Superior temporal gyrus (tissue), 1 donor: ENCODE measurements around the gene WDR3.

Source experiments
- DNase-seq: peaks from one replicate; pipeline ENCODE4 v3.0.0-alpha.2; 2016; ENCODE audit errors: extremely low spot score

Gene WDR3

DNA sequence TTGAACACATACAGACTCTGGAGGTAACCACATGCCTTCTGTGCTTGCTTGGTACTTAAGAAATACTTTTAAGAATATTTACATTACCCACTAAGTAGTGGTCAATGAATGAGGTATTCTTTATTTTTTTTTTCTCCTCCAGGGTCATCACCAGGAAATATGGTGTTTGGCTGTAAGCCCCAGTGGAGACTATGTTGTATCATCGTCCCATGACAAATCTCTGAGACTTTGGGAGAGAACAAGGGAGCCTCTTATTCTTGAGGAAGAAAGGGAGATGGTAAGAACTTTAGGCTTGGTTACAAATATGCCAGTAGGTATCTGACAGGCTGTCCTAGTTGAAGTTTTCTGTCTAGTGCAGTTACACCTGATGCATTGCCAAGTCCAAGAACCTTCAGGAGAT, 22.8 kb downstream of the WDR3 start:
- no peak for DNase-seq

DNA sequence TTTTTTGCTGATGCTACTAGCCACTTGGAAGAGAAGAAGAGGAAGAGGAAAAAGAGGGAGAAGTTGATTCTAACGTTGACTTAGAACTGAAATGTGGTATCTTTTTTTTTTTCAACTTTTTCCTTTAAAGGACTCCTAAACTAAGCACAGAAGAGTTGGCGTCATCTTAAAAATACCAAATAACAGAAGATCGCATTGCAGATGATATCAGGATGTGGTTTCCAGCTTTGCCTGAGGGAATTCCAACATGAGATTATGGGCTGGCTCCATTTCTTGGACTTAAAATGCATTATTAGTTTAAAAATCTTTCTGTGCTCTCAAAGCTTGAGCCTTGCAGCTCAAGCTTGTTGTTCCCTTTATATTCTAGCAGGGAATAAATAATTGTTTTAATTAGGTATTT, 29.8 kb downstream of the WDR3 start:
- DNase-seq, result no peak

DNA sequence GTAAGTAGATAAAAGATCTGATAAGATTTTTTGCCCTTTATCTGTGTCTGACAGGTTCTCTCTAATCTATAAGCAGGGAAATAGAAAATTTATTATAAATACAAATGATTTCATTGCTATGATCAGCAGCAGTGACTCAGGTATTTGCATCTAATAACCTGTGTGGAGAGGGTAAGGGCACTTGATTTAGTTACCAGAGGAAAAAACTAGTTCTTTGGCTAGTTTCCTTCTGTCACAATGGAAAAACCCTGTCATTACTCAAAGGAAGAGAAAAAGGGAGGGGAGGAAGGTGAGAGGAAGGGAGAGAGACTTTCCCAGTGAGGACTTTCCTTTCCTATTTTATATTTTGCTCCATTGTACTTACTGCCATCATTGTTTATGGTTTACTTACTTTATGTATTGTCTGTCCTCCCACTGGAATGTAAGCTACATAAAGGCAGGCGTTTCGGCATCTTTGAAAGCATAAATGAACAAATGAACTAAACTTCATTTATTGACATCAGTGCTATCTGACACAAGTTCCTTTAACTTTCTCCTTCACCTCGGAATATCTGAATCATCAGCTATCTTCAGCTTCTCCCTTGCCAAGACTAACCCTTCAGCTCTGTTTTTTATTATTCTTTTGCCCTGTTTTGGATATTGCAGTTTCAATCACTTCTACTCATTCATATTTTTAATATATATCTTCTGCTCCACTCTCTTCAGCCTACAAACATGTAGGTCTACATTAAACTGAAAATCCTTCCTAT, 34.9 kb downstream of the WDR3 start:
- DNase-seq, result no peak

DNA sequence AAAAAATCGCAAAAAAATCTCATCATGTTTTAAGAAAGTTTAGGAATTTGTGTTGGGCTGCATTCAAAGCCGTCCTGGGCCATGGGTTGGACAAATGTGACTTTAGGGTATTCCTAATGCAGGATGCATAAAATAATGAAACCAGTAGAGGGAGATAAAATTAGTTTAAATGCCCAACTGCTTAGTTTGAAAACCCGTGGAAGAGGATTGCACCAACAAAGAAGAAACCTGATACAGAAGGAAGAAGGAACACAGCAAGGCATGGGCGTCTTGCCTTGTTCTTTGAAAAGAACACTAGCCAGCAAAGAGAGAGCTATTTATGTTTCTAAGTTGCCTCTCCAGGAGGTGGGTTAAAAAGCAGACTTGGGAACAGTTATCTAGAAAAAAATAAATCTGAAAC, 37.9 kb downstream of the WDR3 start:
- no peak for DNase-seq

DNA sequence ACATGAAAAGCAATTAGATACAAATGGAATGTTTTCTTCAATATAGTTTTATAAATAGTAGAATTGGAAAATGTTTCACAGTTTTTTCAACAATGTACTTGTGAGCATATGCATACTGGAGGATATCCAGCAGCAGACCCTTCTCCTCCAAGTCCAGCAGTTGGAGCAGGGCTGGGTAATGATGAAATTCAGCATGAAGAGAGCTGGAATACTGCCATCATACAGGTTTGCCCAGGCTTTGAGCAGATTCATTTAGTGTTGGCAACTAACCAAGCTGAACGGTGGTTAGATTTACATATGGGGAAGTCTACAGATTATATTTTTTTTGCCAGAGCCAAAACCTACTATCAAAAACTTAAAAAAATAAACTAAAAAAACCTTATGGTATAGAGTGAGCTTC, 38.3 kb downstream of the WDR3 start:
- DNase-seq, result peak; percentile 30

DNA sequence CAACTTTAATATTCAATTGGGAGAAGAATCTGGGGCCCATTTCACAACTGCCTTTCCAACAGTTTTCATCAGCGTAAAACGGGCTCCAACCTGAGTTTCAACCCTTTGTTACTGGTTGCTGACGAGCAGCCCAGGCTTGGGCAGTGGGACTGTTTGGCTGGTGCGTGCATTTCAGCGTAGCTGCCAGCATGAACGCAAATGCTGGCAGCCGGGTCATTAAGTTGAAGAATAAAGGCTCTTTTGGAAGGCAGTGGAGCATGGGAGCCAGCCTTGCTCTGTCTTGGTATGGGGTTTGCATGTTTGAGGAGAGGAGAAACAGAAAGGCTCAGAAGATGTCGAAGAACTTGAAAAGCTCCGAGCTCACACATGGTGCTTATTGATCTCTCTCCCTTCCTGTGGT, 40.7 kb downstream of the WDR3 start:
- no peak for DNase-seq

DNA sequence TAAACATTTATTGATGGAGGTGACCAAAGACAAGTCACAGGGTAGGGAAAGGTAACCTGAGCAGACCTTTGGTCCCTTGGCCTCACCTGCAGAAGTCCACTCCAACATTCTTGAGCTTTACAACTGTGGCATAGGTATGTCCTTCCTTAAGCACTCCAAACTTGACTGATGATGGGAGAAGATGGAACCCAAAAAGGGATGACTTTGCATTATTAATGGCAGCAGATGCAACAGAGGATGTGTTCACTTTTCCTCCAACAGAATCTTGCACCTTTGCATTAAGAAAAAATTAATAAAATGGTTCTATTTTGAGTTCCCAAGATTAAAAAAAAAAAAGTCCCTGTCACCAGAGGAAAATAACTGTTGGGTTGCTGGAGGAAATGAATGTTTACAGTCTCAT, 42.2 kb downstream of the WDR3 start:
- no peak for DNase-seq

DNA sequence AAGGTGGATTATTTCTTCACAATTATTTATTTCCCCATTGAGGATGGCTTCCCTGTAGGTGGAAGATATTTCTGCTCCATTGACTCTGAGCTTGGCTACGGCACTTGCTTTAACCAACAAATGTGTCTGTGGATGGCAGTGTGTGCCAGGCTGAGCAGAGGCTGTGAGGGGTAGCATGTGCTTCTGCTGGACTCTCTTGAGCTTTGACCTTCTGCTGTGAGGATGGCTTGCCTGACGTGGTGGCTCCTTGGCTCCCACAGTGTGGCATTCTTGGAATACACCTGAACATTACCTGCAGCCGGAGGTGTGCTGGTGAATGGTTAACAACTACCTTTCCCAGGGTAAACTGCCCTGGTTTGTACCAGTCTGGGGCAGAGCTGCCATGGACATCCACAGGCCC, 46.8 kb downstream of the WDR3 start:
- no peak for DNase-seq

DNA sequence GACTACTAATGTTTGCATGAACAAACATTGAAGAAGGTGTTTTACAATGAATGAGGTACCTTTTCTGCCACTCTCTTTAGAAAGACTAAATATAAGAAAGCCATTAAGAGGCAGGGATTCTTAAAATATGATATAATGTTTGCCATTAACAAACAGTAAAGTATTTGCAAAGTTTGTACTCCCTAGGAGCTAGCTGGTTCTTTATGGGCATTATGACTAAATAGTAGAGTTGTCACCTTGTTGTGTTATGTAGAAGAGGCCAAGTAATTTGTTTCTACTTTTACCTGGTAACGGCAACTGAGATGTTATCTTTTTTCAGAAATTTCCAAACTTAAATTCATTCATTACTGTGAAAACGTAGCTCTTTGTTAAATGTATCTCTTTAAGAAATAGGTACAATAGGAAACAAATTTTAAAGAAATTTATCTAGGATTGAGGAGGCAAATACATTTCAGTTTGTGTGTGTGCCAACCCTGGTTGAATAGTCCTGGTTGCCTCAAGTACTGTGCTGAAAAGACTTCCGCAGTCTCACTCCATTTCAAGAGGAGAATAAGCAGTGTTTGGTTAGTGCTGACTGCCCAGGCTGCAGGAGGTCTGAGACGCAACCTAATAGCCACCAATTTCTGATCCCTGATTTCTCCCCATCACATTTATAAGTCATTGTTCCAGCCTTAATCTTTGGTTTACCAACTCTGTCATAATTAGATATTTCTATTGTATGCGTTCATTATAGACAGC, 52.1 kb downstream of the WDR3 start:
- no peak for DNase-seq

DNA sequence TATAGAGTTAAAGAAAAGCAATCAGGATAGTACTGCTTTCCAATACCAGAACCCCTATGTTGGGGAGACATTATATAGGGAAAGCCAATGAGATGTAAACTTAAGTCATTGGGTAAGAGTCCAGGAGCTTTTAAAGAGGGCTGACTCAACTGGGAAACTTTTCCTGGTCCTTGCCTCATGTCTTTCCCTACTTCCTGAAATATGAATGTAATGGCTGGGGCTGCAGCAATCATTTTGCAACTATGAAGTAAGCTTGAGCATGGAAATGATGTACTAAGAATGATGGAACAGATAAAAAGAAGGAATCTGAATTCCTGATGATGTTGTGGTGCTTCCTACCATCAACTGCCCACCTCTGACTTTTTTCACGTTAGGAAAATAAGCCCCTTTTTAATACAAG, 55.7 kb downstream of the WDR3 start:
- DNase-seq, result no peak

DNA sequence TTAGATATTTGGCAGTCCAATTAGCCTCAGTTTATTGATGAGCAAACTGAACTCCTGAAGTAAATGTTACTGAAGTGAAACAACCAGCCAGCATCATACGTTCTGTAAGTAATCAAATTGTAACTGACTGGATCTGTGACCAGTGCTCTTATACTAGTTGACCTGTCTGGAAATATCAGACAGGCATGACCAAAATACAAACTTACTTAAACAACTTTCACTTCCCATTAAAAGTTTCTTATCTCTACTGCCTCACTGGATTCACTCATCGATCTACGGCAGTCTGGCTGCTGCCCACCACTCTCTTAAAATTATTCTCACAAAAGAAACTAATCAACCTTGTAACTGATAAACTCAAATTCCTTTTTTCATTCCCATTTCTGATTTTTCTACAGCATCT, 56.4 kb downstream of the WDR3 start:
- no peak for DNase-seq

DNA sequence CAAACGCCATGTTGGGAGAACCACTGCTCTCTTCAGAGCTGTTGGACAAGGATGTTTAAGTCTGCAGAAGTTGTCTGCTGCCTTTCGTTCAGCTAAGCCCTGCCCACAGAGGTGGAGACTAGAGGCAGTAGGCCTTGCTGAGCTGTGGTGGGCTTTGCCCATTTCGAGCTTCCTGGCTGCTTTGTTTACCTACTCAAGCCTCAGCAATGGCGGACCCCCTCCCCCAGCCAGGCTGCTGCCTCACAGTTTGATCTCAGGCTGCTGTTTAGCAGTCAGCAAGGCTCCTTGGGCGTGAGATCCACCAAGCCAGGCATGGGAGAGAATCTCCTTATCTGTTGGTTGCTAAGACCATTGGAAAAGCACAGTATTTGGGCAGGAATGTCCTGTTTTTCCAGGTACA, 74.8 kb downstream of the WDR3 start:
- DNase-seq, result no peak

DNA sequence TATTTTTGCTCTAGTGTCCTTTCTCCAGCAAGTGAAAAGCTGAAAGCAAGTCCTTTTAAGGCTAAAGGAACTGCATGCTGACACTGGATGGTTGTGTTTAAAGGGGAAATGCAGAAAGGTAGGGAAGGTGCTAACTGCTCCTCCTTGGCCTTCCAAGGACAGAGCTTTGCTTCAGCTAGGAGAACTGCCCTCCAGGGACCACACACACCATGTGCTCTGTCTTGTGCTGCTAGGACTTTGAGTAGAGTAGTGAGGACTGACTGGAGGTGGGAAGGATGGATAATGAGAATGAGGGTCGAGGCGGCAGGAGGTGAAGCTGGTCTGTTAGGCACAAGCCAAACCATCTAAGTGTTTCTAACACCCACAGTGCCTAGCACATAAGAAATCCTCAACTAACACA, 77.9 kb downstream of the WDR3 start:
- DNase-seq, result no peak

DNA sequence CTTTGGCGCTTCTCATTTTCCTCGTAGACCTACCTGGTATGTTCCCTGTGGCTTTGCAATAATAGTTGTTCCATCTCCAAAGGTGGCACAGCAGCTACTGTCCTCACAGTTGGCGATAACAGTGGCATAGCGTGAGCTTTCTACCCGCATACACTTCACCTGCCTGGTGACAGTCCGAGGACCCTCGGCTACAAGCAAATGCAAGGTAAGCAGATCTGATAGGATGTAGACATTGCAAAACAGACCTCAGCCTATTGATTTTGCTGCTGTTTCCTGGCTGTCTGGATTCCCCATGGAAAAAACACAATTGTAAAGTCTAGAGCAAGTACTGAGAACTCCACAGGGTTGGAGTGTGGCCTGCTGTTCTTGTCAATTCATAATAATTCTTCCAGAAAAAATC, 78.5 kb downstream of the WDR3 start:
- no peak for DNase-seq

DNA sequence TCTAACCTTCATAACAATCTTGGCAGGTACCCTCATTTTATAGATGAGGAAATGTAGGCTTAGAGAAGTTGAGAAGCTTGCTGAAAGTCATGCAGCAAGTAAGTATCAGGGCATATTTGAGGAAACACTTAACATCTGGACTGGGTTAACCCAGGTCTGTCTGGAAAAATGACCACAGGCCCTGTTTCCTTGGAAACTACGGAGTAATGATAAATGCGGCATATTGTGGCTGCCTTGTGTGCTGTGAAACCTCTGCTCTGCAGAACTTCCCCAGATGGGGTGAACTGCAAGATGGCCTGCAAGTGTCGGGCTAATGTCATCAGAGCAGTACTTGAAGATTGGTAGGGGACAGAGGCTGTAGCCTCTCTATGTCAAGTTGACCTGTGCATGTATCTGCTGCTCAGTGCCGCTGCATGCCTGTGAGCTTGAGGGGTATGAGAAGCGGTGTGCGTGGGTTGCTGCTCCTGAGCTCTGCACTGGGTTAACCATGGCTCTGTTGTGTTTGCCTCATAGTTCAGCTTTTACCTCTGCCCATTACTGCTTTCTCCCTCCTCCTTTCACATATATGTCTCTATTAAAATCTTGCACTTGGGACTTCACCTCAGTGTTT, 83.1 kb downstream of the WDR3 start:
- no peak for DNase-seq

DNA sequence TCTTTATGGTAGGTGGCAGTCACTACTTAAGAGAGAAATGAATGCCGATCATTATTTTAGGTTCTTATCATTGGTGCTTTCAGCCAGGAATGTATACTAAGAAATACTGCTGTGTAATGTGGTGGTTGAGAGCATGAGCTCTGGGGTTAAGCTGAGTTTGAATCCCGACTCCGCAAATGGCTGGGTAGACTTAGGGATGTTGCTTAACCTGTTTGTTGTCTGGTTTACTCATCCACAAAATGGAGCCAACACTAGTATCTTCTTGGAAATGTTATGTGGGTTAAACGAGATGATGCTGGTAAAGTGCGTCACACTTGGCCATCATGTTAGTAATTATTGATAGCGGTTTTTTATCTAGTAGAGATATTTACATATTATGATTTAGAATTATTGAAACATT, 83.8 kb downstream of the WDR3 start:
- no peak for DNase-seq

DNA sequence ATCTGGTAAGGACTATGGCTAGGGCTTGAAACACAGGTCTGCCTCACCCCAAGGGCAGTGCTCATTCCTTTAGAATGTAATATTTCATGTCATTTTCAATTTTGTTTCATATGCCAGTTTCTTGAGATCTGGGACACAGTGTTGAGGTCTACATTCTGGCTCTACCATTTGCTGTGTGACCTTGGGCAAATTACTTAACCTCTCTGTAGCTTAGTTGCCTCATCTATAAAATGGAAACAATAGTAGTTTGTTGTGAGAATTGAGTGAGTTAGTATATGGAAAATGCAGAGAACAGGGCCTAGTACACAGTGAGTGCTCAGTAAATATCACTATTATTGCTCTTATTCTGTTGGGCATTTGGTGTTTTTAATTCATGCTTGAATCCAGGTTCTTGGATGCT, 84.4 kb downstream of the WDR3 start:
- DNase-seq, result no peak
